ENCODE measurements around the gene ADAT3. TPM values are rescaled to one million over a fixed set of nuclear protein-coding genes. Genes with fewer than 3 reads are reported as not detected.
"Not testable (repeated sequence)": the region's sequence is repeated elsewhere in the genome, so short reads cannot be mapped to it uniquely, and the experiment has no call there.

ADAT3 gene
- total RNA-seq, 1 donor from 2014 or later = 0.79 TPM

DNA sequence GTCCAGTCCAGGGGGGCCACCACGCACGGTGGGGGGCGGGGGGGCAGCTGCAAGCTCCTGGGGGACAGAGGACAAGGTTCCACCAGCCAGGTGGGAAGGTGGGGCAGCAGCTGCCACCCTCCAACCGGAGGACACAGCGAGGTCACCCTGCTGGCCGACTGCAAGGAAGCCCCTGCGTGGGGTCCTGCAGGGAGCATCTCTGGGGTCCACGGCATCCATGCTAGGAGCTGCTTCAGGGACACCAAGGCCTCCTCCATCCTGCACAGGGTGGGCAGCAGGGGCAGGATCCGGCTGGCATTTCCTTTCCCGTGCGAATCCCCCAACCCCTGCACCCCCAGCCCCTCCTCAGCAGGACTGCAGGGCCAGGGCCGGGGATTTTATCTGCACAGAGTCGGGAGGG is 33.6 kb upstream of the ADAT3 start:
- H3K27me3 ChIP-seq (ENCODE audit: control insufficient read depth, insufficient read depth, low read length) = no peaks in the 10 kb centered on the region
- TF ChIP-seq, protein P1, sequence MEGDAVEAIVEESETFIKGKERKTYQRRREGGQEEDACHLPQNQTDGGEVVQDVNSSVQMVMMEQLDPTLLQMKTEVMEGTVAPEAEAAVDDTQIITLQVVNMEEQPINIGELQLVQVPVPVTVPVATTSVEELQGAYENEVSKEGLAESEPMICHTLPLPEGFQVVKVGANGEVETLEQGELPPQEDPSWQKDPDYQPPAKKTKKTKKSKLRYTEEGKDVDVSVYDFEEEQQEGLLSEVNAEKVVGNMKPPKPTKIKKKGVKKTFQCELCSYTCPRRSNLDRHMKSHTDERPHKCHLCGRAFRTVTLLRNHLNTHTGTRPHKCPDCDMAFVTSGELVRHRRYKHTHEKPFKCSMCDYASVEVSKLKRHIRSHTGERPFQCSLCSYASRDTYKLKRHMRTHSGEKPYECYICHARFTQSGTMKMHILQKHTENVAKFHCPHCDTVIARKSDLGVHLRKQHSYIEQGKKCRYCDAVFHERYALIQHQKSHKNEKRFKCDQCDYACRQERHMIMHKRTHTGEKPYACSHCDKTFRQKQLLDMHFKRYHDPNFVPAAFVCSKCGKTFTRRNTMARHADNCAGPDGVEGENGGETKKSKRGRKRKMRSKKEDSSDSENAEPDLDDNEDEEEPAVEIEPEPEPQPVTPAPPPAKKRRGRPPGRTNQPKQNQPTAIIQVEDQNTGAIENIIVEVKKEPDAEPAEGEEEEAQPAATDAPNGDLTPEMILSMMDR (IDR thresholded peaks at IDR 0.05; ENCODE audit: insufficient read depth, low read length, severe bottlenecking) = no peak
- DNase-seq (ENCODE audit: low read depth) (no peak), FAIRE-seq (no peak)
- no peaks in the 10 kb centered on the region for H3K36me3 ChIP-seq (ENCODE audit: control insufficient read depth, insufficient read depth, low read length)
- H3K4me3 ChIP-seq (ENCODE audit: low read depth, low read length) = no peak overlapping the region

DNA sequence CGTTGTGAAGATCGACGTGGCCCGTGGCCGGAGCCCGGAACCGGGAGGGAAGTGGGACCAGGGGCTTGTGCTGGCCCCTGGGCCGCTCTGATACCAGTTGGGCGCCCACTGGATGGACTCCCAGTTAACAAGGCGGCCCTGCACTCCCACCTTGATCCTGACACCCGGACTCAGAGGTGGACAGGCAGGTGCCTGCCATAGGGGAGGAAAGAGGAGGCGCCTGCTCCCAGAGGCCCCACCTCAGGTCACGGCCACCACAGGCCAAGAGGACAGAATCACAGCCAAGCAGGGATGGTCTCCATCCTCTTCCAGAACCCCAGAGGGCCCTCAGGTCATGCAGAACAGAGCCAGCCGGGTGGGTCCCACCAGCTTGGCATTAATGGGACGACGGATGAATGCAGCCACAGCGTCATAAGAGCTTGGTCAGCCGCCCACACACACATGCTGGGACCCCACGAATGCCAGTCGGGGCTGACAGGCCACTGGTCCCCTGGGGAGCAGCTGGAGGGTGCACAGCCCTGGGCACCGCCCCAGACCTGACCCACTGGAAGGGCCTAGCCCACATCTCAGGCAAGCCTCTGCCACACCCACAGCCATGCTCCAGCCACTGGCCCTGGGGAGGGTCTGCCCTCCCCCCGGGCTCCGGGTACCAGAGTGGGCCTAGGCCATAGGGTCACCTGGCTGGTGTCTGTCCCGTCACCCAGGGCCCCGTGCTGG is 32.2 kb upstream of the ADAT3 start:
- Histone ChIP-seq H3K27me3 (ENCODE audit: control insufficient read depth, insufficient read depth, low read length) (no peaks in the 10 kb centered on the region), H3K36me3 (ENCODE audit: control insufficient read depth, insufficient read depth, low read length) (no peaks in the 10 kb centered on the region), H3K4me3 (ENCODE audit: low read depth, low read length) (no peak overlapping the region)
- FAIRE-seq = no peak
- TF ChIP-seq, protein P1 (IDR thresholded peaks at IDR 0.05; ENCODE audit: insufficient read depth, low read length, severe bottlenecking) = no peak
- no peak for DNase-seq (ENCODE audit: low read depth)

DNA sequence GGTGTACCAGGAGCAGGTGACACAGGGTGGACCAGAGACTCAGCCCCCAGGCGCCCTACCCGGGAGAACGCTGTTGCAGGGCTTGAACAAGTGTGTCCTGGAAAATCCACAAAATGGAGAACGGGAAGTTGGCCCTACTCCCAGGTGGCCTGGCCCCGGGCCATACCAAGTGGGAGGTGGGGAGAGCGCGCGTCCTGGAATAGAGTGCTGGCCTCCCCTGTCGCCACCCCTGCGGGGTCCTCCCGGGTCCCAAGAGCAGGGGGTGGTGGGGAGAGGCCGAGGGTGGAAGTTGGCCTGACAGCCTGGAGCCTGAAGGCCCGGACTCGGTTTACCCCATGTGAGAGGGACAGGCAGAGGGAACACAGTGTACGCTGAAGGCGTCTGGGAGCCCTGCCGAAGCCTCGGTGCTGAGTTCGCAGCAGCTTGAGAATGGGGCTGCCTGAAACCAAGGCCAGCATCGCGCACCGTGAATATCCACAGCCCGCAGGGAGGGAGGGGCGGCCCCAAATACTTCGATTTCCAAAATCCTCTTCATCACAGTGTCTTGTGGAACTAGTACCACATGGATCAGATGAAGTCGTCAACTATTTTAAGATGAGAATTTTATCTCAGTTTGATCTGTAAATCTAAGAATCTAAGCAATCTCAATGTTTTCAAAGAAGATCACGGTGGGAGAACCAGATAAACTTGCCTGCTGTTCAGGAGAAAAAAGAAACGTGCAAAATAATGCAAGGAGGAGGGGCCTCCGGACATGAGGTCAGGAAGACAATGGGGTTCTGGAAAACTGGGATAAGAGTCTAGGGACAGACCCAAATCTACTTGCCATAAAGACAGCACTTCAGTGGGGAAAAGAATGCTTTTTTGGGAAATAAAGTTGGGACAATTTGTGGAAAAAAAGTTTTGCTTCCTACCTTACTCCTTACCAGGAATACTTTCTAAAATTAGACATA is 31.4 kb upstream of the ADAT3 start:
- H3K4me3 ChIP-seq (ENCODE audit: low read depth, low read length) = no peak overlapping the region
- H3K27me3 ChIP-seq (ENCODE audit: control insufficient read depth, insufficient read depth, low read length) = no peaks in the 10 kb centered on the region
- TF ChIP-seq, protein P1 (IDR thresholded peaks at IDR 0.05; ENCODE audit: insufficient read depth, low read length, severe bottlenecking) = no peak
- FAIRE-seq (no peak), DNase-seq (ENCODE audit: low read depth) (no peak)
- H3K36me3 ChIP-seq (ENCODE audit: control insufficient read depth, insufficient read depth, low read length) = no peaks in the 10 kb centered on the region

DNA sequence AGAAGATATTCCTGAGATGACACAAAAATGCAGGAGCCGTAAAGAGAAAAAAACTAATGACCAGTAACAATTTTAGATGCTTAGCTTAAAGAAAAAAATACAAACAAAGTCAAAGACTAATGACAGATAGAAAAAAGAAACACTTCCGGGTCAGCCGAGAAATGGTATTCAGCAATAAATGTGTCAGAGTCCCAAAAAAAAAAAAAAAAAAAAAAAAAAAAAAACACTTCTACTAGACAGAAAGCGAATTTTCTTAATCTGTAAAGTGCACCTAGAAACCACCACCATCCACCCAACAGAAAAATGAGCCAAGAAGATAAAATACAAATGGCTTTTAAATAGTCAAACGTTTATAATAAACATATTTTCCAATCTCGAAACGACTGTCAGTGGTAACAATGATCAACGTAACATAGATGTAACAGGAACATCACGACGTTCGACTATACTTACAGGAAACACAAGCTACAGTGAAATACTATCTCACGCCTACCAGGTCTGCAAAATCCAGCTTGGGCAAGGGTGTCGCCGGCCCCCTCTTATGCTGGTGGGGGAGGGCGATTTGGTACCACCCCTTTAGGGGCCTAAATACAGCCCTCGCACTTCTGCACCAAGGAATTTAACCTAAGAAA is 30.5 kb upstream of the ADAT3 start:
- Histone ChIP-seq H3K36me3 (ENCODE audit: control insufficient read depth, insufficient read depth, low read length) (no peaks in the 10 kb centered on the region), H3K27me3 (ENCODE audit: control insufficient read depth, insufficient read depth, low read length) (no peaks in the 10 kb centered on the region), H3K4me3 (ENCODE audit: low read depth, low read length) (peak overlapping the region; percentile 83)
- TF ChIP-seq, protein P1 (IDR thresholded peaks at IDR 0.05; ENCODE audit: insufficient read depth, low read length, severe bottlenecking) = no peak
- DNase-seq (ENCODE audit: low read depth) = no peak
- no peak for FAIRE-seq

DNA sequence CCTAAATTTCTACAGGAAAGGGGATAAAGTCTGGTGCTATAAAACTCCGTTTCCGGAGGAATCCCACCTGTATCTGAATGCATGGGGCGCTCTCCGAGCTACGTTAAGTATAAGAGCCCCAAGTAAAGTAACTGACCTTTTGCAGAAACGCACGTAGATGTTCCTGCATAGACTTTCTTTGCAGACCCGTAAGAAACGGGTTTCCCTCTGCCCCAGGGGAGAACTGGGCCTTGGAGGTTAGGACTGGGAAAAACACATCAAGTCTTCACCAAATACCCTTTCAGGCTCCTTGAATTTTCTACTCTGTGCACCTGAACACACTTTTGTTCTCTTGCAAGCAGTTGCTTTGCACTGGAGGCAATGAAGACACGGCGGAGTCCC is 29.9 kb upstream of the ADAT3 start:
- not testable (repeated sequence) for H3K36me3 ChIP-seq (ENCODE audit: control insufficient read depth, insufficient read depth, low read length); DNase-seq (ENCODE audit: low read depth); H3K27me3 ChIP-seq (ENCODE audit: control insufficient read depth, insufficient read depth, low read length)
- H3K4me3 ChIP-seq (ENCODE audit: low read depth, low read length) = peak overlapping the region; percentile 83
- peak; percentile 58 for FAIRE-seq
